Astrocyte (in vitro differentiated cells and primary cell): Measurements from ENCODE around the gene PSENEN. TPM values are rescaled to one million over a fixed set of nuclear protein-coding genes. Genes with fewer than 3 reads are reported as not detected.

Source experiments
- DNase-seq: peaks from one replicate; pipeline ENCODE4 v3.0.0-alpha.2; 2010; ENCODE audit warnings: low read depth
- FAIRE-seq: peaks from 2 replicates; lab custom pipeline; 2011; peaks lifted over from hg19 to GRCh38; lab: Jason Lieb, UNC
- H2AFZ ChIP-seq: 2 replicates; pipeline ENCODE4 v1.6.0; 2012; ENCODE audit warnings: low read depth, low read length, inconsistent platforms
- H3K27ac ChIP-seq: 2 replicates; pipeline ENCODE4 v1.5.1; 2011; ENCODE audit warnings: low read depth, low read length, inconsistent platforms
- H3K27me3 ChIP-seq: 2 replicates; pipeline ENCODE4 v1.6.0; 2011; ENCODE audit warnings: low read length, inconsistent platforms; ENCODE audit not compliant: insufficient read depth
- H3K36me3 ChIP-seq: 2 replicates; pipeline ENCODE4 v1.5.1; 2011; ENCODE audit warnings: low read length, inconsistent platforms; ENCODE audit not compliant: insufficient read depth
- H3K4me1 ChIP-seq: 2 replicates; pipeline ENCODE4 v1.5.1; 2011; ENCODE audit warnings: low read length, inconsistent platforms; ENCODE audit not compliant: insufficient read depth
- H3K4me2 ChIP-seq: 2 replicates; pipeline ENCODE4 v1.6.0; 2012; ENCODE audit warnings: low read length, inconsistent platforms
- H3K4me3 ChIP-seq: 2 replicates; pipeline ENCODE4 v1.5.1; 2011; ENCODE audit warnings: low read depth, mild to moderate bottlenecking, low read length, inconsistent platforms; ENCODE audit not compliant: insufficient read depth
- H3K79me2 ChIP-seq: 2 replicates; pipeline ENCODE4 v1.6.0; 2012; ENCODE audit warnings: mild to moderate bottlenecking, low read length, inconsistent platforms; ENCODE audit not compliant: insufficient read depth
- H3K9ac ChIP-seq: 2 replicates; pipeline ENCODE4 v1.6.0; 2012; ENCODE audit warnings: mild to moderate bottlenecking, low read length, inconsistent platforms
- H3K9me3 ChIP-seq: 2 replicates; pipeline ENCODE4 v1.5.1; 2012; ENCODE audit warnings: low read depth, mild to moderate bottlenecking, low read length, inconsistent platforms; ENCODE audit not compliant: insufficient read depth
- H4K20me1 ChIP-seq: 2 replicates; pipeline ENCODE4 v1.6.0; 2012; ENCODE audit warnings: low read length, inconsistent platforms; ENCODE audit not compliant: insufficient read depth
- H3K27ac Mint-ChIP-seq: one replicate; pipeline ENCODE4 v1.8.0; 2021; ENCODE audit warnings: mild to moderate bottlenecking, mixed read lengths; ENCODE audit not compliant: unreplicated experiment
- H3K27me3 Mint-ChIP-seq: one replicate; pipeline ENCODE4 v1.8.0; 2021; ENCODE audit warnings: low read depth, mixed read lengths; ENCODE audit not compliant: unreplicated experiment
- H3K36me3 Mint-ChIP-seq: one replicate; pipeline ENCODE4 v1.8.0; 2021; ENCODE audit warnings: low read depth, mixed read lengths; ENCODE audit not compliant: unreplicated experiment
- H3K4me1 Mint-ChIP-seq: one replicate; pipeline ENCODE4 v1.8.0; 2021; ENCODE audit warnings: low read depth, mixed read lengths; ENCODE audit not compliant: unreplicated experiment
- H3K4me3 Mint-ChIP-seq: one replicate; pipeline ENCODE4 v1.8.0; 2021; ENCODE audit warnings: mild to moderate bottlenecking, moderate library complexity, mixed read lengths; ENCODE audit not compliant: unreplicated experiment
- H3K9me3 Mint-ChIP-seq: one replicate; pipeline ENCODE4 v1.8.0; 2021; ENCODE audit warnings: mild to moderate bottlenecking, mixed read lengths; ENCODE audit not compliant: unreplicated experiment
- CTCF ChIP-seq: IDR thresholded peaks from 2 replicates; pipeline ENCODE4 v1.5.1; 2011; ENCODE audit warnings: low read depth, mild to moderate bottlenecking, inconsistent platforms, low read length, moderate library complexity; ENCODE audit not compliant: insufficient read depth
- EZH2 ChIP-seq: IDR thresholded peaks from 2 replicates; pipeline ENCODE4 v1.6.1; 2012; ENCODE audit warnings: mild to moderate bottlenecking, low read length, inconsistent platforms; ENCODE audit not compliant: insufficient read depth
- total RNA-seq: library from RNA; stranded (reverse); gene quantifications from 2 replicates; pipeline ENCODE4 v1.2.1, GENCODE V29; 2021

PSENEN gene
- total RNA-seq, 1 donor from 2014 or later = 100 TPM

- Histone ChIP-seq H3K27me3 (no peaks in the 10 kb centered on the region), H3K36me3 (peaks cover 4% of the 10 kb centered on the region), H2AFZ (no peak overlapping the region), H3K9me3 (no peaks in the 10 kb centered on the region), H3K4me2 (peak overlapping the region; percentile 96), H3K4me3 (no peak overlapping the region), H3K9ac (no peak overlapping the region), H3K79me2 (peaks cover 28% of the 10 kb centered on the region), H3K4me1 (peaks cover 35% of the 10 kb centered on the region), H3K27ac (no peak overlapping the region), H4K20me1 (peaks cover 11% of the 10 kb centered on the region)
- peaks cover 16% of the 10 kb centered on the region for H3K4me1 Mint-ChIP-seq
- DNase-seq (no peak), FAIRE-seq (no peak)
- H3K9me3 Mint-ChIP-seq = no peaks in the 10 kb centered on the region
- TF ChIP-seq CTCF (no peak), EZH2 (no peak)
- H3K27me3 Mint-ChIP-seq = peaks cover under 1% of the 10 kb centered on the region
- H3K36me3 Mint-ChIP-seq = peaks cover 11% of the 10 kb centered on the region
- H3K27ac Mint-ChIP-seq = no peak overlapping the region
- peak overlapping the region; percentile 95 for H3K4me3 Mint-ChIP-seq
These were observed 14.2 kb downstream of the PSENEN start for GRCh38 chr19:35759697-35760096.

GRCh38 chr19:35760711-35761349 lies 15.4 kb downstream of the PSENEN start:
- H3K79me2 ChIP-seq = peaks cover 28% of the 10 kb centered on the region
- DNase-seq = no peak

More at GRCh38 chr19:35760711-35761349, 15.4 kb downstream of the PSENEN start:
- no peak overlapping the region for H3K4me2 ChIP-seq
- H4K20me1 ChIP-seq = peaks cover 11% of the 10 kb centered on the region
- H3K4me3 Mint-ChIP-seq = peak overlapping the region; percentile 62
- H3K4me1 ChIP-seq = peaks cover 26% of the 10 kb centered on the region
- H3K36me3 ChIP-seq = peaks cover 5% of the 10 kb centered on the region
- no peaks in the 10 kb centered on the region for H3K27me3 Mint-ChIP-seq
- H3K9me3 ChIP-seq = no peaks in the 10 kb centered on the region
- no peaks in the 10 kb centered on the region for H3K27me3 ChIP-seq
- no peaks in the 10 kb centered on the region for H3K9me3 Mint-ChIP-seq
- no peak overlapping the region for H3K27ac Mint-ChIP-seq
- FAIRE-seq = no peak
- TF ChIP-seq CTCF (no peak), EZH2 (no peak)
- no peak overlapping the region for H3K4me3 ChIP-seq
- no peak overlapping the region for H3K27ac ChIP-seq
- peaks cover 13% of the 10 kb centered on the region for H3K4me1 Mint-ChIP-seq
- H2AFZ ChIP-seq = no peak overlapping the region
- no peak overlapping the region for H3K9ac ChIP-seq
- H3K36me3 Mint-ChIP-seq = peaks cover 12% of the 10 kb centered on the region
